Measurements from ENCODE around the gene UBE2R2.
"Not testable (repeated sequence)": the region's sequence is repeated elsewhere in the genome, so short reads cannot be mapped to it uniquely, and the experiment has no call there.

UBE2R2 gene

GRCh38 chr9:33799928-33800704 is 16.8 kb upstream of the UBE2R2 start:
- no peak for DNase-seq (ENCODE audit: low spot score)

- DNase-seq (ENCODE audit: low spot score) = no peak
Observed at GRCh38 chr9:33800886-33801285, 16.1 kb upstream of the UBE2R2 start.

GRCh38 chr9:33801943-33802500 is 14.9 kb upstream of the UBE2R2 start:
- not testable (repeated sequence) for DNase-seq (ENCODE audit: low spot score)

- not testable (repeated sequence) for DNase-seq (ENCODE audit: low spot score)
Observed at GRCh38 chr9:33804196-33804595, 12.8 kb upstream of the UBE2R2 start.

- peak; percentile 47 for DNase-seq (ENCODE audit: low spot score)
Observed at GRCh38 chr9:33807156-33807555, 9.8 kb upstream of the UBE2R2 start.

GRCh38 chr9:33808979-33809322 is 8.0 kb upstream of the UBE2R2 start:
- DNase-seq (ENCODE audit: low spot score) = not testable (repeated sequence)

GRCh38 chr9:33809506-33809905 is 7.5 kb upstream of the UBE2R2 start:
- no peak for DNase-seq (ENCODE audit: low spot score)

- peak; percentile 79 for DNase-seq (ENCODE audit: low spot score)
Observed at GRCh38 chr9:33813712-33814641, 3.0 kb upstream of the UBE2R2 start.

GRCh38 chr9:33815781-33816180 is 1.2 kb upstream of the UBE2R2 start:
- DNase-seq (ENCODE audit: low spot score) = no peak

GRCh38 chr9:33817327-33818166 is 587 bp downstream of the UBE2R2 start:
- peak; percentile 49 for DNase-seq (ENCODE audit: low spot score)

- DNase-seq (ENCODE audit: low spot score) = peak; percentile 41
Observed at GRCh38 chr9:33818167-33818846, 1.3 kb downstream of the UBE2R2 start.

GRCh38 chr9:33818847-33819500 is 2.0 kb downstream of the UBE2R2 start:
- no peak for DNase-seq (ENCODE audit: low spot score)

- no peak for DNase-seq (ENCODE audit: low spot score)
Observed at GRCh38 chr9:33820231-33820745, 3.3 kb downstream of the UBE2R2 start.

- no peak for DNase-seq (ENCODE audit: low spot score)
Observed at GRCh38 chr9:33823801-33824200, 6.8 kb downstream of the UBE2R2 start.

GRCh38 chr9:33827285-33827684 is 10.3 kb downstream of the UBE2R2 start:
- not testable (repeated sequence) for DNase-seq (ENCODE audit: low spot score)

GRCh38 chr9:33829641-33830230 is 12.8 kb downstream of the UBE2R2 start:
- not testable (repeated sequence) for DNase-seq (ENCODE audit: low spot score)

- no peak for DNase-seq (ENCODE audit: low spot score)
Observed at GRCh38 chr9:33835625-33836260, 18.8 kb downstream of the UBE2R2 start.

- not testable (repeated sequence) for DNase-seq (ENCODE audit: low spot score)
Observed at GRCh38 chr9:33836261-33836660, 19.3 kb downstream of the UBE2R2 start.

GRCh38 chr9:33837138-33837537 is 20.2 kb downstream of the UBE2R2 start:
- no peak for DNase-seq (ENCODE audit: low spot score)

- DNase-seq (ENCODE audit: low spot score) = no peak
Observed at GRCh38 chr9:33840381-33840780, 23.4 kb downstream of the UBE2R2 start.

Measured in LoVo (cell line).